ENCODE measurements around the gene FPR2.

FPR2 gene

GRCh38 chr19:51799034-51799773 is 38.2 kb downstream of the FPR2 start:
- Histone ChIP-seq H3K9me3 (replicated peaks; ENCODE audit: insufficient read depth, low read length) (no peaks in the 10 kb centered on the region), H3K27ac (ENCODE audit: low read length) (no peak overlapping the region), H3K9me2 (replicated peaks; ENCODE audit: insufficient read depth, low read length) (no peaks in the 10 kb centered on the region), H3K4me2 (ENCODE audit: low read depth, low read length) (no peak overlapping the region), H3F3A (ENCODE audit: insufficient read depth, low read length) (no peaks in the 10 kb centered on the region), H3K79me2 (ENCODE audit: low read length) (no peaks in the 10 kb centered on the region), H3K36me3 (replicated peaks; ENCODE audit: insufficient read depth, low read length) (no peaks in the 10 kb centered on the region), H3K27me3 (replicated peaks; ENCODE audit: insufficient read depth, low read length) (no peaks in the 10 kb centered on the region), H2AFZ (ENCODE audit: low read length) (no peak overlapping the region), H3K9ac (ENCODE audit: low read length) (no peak overlapping the region), H4K20me1 (ENCODE audit: insufficient read depth, low read length) (no peaks in the 10 kb centered on the region), H3K4me1 (ENCODE audit: low read length) (no peaks in the 10 kb centered on the region), H3K4me3 (ENCODE audit: low read length) (no peak overlapping the region)
- no peak for DNase-seq
- no peak for TF ChIP-seq CTCF (IDR thresholded peaks at IDR 0.05; ENCODE audit: low read length)

DNA sequence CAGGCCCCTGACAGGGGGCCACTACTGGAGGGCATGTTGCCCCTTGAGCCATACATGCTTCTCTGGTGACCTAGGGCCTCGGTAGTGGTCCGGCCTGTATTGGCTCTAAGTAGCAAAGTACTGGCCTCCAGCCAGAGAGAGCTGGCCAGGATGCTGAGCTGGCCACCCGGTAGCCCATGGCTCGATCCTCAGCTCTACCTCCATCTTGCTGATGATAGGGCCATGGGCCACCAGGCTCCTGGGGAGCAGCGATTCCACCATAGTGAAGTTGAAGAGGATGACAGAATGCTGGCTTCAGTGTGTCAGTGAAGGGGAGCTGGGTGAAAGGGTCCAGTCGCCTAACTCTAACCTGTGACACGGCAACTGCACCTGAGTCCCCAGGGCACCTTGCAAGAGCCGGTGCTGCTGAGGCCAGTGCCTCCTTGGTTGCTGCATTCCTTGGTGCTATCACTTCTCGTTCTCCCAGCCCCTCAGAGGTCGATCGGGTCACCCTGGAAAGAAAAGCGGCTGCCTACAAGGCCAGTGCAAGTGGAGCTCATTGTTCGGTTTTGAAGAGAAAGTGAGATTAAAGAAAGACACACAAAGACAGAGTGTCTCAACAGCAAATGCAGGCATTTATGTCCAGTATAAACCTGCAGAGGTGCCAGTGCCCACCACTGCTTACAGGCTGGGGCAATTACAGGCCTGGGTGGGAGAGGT is 38.9 kb downstream of the FPR2 start:
- H3K4me3 ChIP-seq (ENCODE audit: low read length), result no peak overlapping the region
- H4K20me1 ChIP-seq (ENCODE audit: insufficient read depth, low read length), result no peaks in the 10 kb centered on the region
- H3K4me1 ChIP-seq (ENCODE audit: low read length), result no peaks in the 10 kb centered on the region
- H3F3A ChIP-seq (ENCODE audit: insufficient read depth, low read length), result no peaks in the 10 kb centered on the region
- no peak overlapping the region for H3K27ac ChIP-seq (ENCODE audit: low read length)
- no peak overlapping the region for H2AFZ ChIP-seq (ENCODE audit: low read length)
- H3K9me2 ChIP-seq (replicated peaks; ENCODE audit: insufficient read depth, low read length), result no peaks in the 10 kb centered on the region
- no peaks in the 10 kb centered on the region for H3K27me3 ChIP-seq (replicated peaks; ENCODE audit: insufficient read depth, low read length)
- no peak for TF ChIP-seq EZH2phosphoT487 (IDR thresholded peaks at IDR 0.05; ENCODE audit: low read length)
- TF ChIP-seq CTCF (IDR thresholded peaks at IDR 0.05; ENCODE audit: low read length), result no peak
- TF ChIP-seq EZH2 (optimal IDR thresholded peaks at IDR 0.05; ENCODE audit: low read depth, low read length), result no peak
- no peak overlapping the region for H3K9ac ChIP-seq (ENCODE audit: low read length)
- no peaks in the 10 kb centered on the region for H3K36me3 ChIP-seq (replicated peaks; ENCODE audit: insufficient read depth, low read length)
- H3K9me3 ChIP-seq (replicated peaks; ENCODE audit: insufficient read depth, low read length), result no peaks in the 10 kb centered on the region
- DNase-seq, result no peak
- no peak overlapping the region for H3K4me2 ChIP-seq (ENCODE audit: low read depth, low read length)
- H3K79me2 ChIP-seq (ENCODE audit: low read length), result no peaks in the 10 kb centered on the region

GRCh38 chr19:51800473-51801244 is 39.7 kb downstream of the FPR2 start:
- Histone ChIP-seq H2AFZ (ENCODE audit: low read length) (no peak overlapping the region), H3K79me2 (ENCODE audit: low read length) (no peaks in the 10 kb centered on the region), H3F3A (ENCODE audit: insufficient read depth, low read length) (no peaks in the 10 kb centered on the region), H3K36me3 (replicated peaks; ENCODE audit: insufficient read depth, low read length) (no peaks in the 10 kb centered on the region), H3K9me3 (replicated peaks; ENCODE audit: insufficient read depth, low read length) (no peaks in the 10 kb centered on the region), H3K9me2 (replicated peaks; ENCODE audit: insufficient read depth, low read length) (no peaks in the 10 kb centered on the region), H3K27ac (ENCODE audit: low read length) (no peak overlapping the region), H3K27me3 (replicated peaks; ENCODE audit: insufficient read depth, low read length) (no peaks in the 10 kb centered on the region), H3K9ac (ENCODE audit: low read length) (no peak overlapping the region), H3K4me3 (ENCODE audit: low read length) (no peak overlapping the region), H3K4me1 (ENCODE audit: low read length) (no peaks in the 10 kb centered on the region), H3K4me2 (ENCODE audit: low read depth, low read length) (no peak overlapping the region), H4K20me1 (ENCODE audit: insufficient read depth, low read length) (no peaks in the 10 kb centered on the region)
- TF ChIP-seq CTCF (IDR thresholded peaks at IDR 0.05; ENCODE audit: low read length) (no peak), EZH2 (optimal IDR thresholded peaks at IDR 0.05; ENCODE audit: low read depth, low read length) (no peak), EZH2phosphoT487 (IDR thresholded peaks at IDR 0.05; ENCODE audit: low read length) (no peak)
- no peak for DNase-seq
